A673 (cell line): ENCODE data around the gene TMPRSS2. TPM values are rescaled to one million over a fixed set of nuclear protein-coding genes. Genes with fewer than 3 reads are reported as not detected.

Experiments used
- BruUV-seq: library from RNA; stranded (reverse); fragments of 400-500 nt; replicated peaks from 2 replicates; lab custom pipeline; 2021; lab: Mats Ljungman, UMichigan
- CTCF ChIA-PET: fragments of 300-600 bp; sonication (Branson Sonifier 250); formaldehyde crosslinking; loops from one replicate; lab custom pipeline; 2022; ENCODE audit warnings: antibody characterized with exemption; lab: Charles Lee
- POLR2A ChIA-PET: fragments of 300-600 bp; sonication (Branson Sonifier 250); formaldehyde crosslinking; loops from one replicate; lab custom pipeline; 2022; ENCODE audit warnings: antibody characterized with exemption; ENCODE audit not compliant: low non-redundant PET; lab: Charles Lee
- DNase-seq: peaks from one replicate; pipeline ENCODE4 v3.0.0-alpha.2; 2015; ENCODE audit warnings: low spot score
- H3K27ac ChIP-seq: fragments of 200-600 bp; sonication (generic); 2 replicates; pipeline ENCODE4 v1.5.1; 2016; ENCODE audit warnings: mixed run types, low read depth, mild to moderate bottlenecking, mixed read lengths, antibody characterized with exemption, low read length; ENCODE audit not compliant: poor library complexity, severe bottlenecking
- H3K27me3 ChIP-seq: fragments of 200-600 bp; sonication (generic); replicated peaks from 2 replicates; pipeline ENCODE4 v1.6.1; 2017; ENCODE audit warnings: mixed run types, low read depth, mild to moderate bottlenecking, mixed read lengths, antibody characterized with exemption, low read length; ENCODE audit not compliant: insufficient read depth, poor library complexity
- H3K36me3 ChIP-seq: fragments of 200-600 bp; sonication (generic); 2 replicates; pipeline ENCODE4 v1.6.1; 2016; ENCODE audit warnings: mixed run types, mild to moderate bottlenecking, mixed read lengths, antibody characterized with exemption, low read length; ENCODE audit not compliant: insufficient read depth, poor library complexity, severe bottlenecking
- H3K4me1 ChIP-seq: fragments of 200-600 bp; sonication (generic); 2 replicates; pipeline ENCODE4 v1.6.1; 2017; ENCODE audit warnings: mixed run types, mild to moderate bottlenecking, mixed read lengths, antibody characterized with exemption, low read length; ENCODE audit not compliant: insufficient read depth, poor library complexity, severe bottlenecking
- H3K4me3 ChIP-seq: fragments of 200-600 bp; sonication (generic); 2 replicates; pipeline ENCODE4 v1.5.1; 2016; ENCODE audit warnings: low read depth, mixed run types, mild to moderate bottlenecking, mixed read lengths, low read length; ENCODE audit not compliant: poor library complexity, severe bottlenecking
- H3K9me3 ChIP-seq: fragments of 200-600 bp; sonication (generic); 2 replicates; pipeline ENCODE4 v1.6.1; 2016; ENCODE audit warnings: mixed run types, low read depth, mild to moderate bottlenecking, mixed read lengths, antibody characterized with exemption, low read length; ENCODE audit not compliant: poor library complexity, severe bottlenecking
- CTCF ChIP-seq: fragments of 300-800, 200-600 bp; sonication (generic); conservative IDR thresholded peaks from 2 replicates; pipeline ENCODE4 v1.5.1; 2017; ENCODE audit warnings: low read depth, mild to moderate bottlenecking, antibody characterized with exemption, low read length, moderate library complexity, mixed read lengths
- EZH2 ChIP-seq: fragments of 200-600 bp; sonication (generic); IDR thresholded peaks from 2 replicates; pipeline ENCODE4 v1.6.1; 2017; ENCODE audit warnings: borderline replicate concordance, low read depth, mild to moderate bottlenecking, mixed read lengths, antibody characterized with exemption, low read length; ENCODE audit not compliant: poor library complexity, severe bottlenecking
- intact Hi-C: fragments of 100-400 bp; cut with micrococcal nuclease; formaldehyde crosslinking; loops from one replicate; pipeline ENCODE4 v1.10.0; 2022; ENCODE audit not compliant: unreplicated experiment
- total RNA-seq: library from RNA; stranded (reverse); gene quantifications from 2 replicates; pipeline ENCODE4 v1.2.3, GENCODE V29; 2021

TMPRSS2 gene
- total RNA-seq, 1 experiment from 2014 or later: not detected

GRCh38 chr21:41526478-41527087 lies 18.6 kb upstream of the TMPRSS2 start:
- POLR2A ChIA-PET: no interaction called here
- H3K36me3 ChIP-seq: no peaks in the 10 kb centered on the region
- no peak for DNase-seq
- H3K27me3 ChIP-seq: no peaks in the 10 kb centered on the region
- H3K9me3 ChIP-seq: no peaks in the 10 kb centered on the region
- H3K27ac ChIP-seq: no peak overlapping the region
- no peak for TF ChIP-seq EZH2
- no peak for TF ChIP-seq CTCF
- no TSS peak for BruUV-seq
- no peak overlapping the region for H3K4me3 ChIP-seq
- CTCF ChIA-PET: interaction anchor here (1.4 kb wide), 1 partner anchor 243 kb away, joined by 5 read pairs; no protein-coding TSS in a partner anchor
- intact Hi-C loops: no loop called here
- no peaks in the 10 kb centered on the region for H3K4me1 ChIP-seq

GRCh38 chr21:41523175-41523574 lies 15.2 kb upstream of the TMPRSS2 start:
- intact Hi-C loops: no loop called here
- no TSS peak for BruUV-seq
- no peak for DNase-seq
- Histone ChIP-seq H3K36me3 (no peaks in the 10 kb centered on the region), H3K4me1 (no peaks in the 10 kb centered on the region), H3K27ac (no peak overlapping the region), H3K9me3 (no peaks in the 10 kb centered on the region), H3K27me3 (no peaks in the 10 kb centered on the region), H3K4me3 (no peak overlapping the region)
- TF ChIP-seq CTCF (no peak), EZH2 (no peak)
- POLR2A ChIA-PET: no interaction called here
- CTCF ChIA-PET: no interaction called here

GRCh38 chr21:41521489-41522027 lies 13.6 kb upstream of the TMPRSS2 start:
- Histone ChIP-seq H3K27ac (no peak overlapping the region), H3K4me3 (no peak overlapping the region), H3K36me3 (no peaks in the 10 kb centered on the region), H3K4me1 (no peaks in the 10 kb centered on the region), H3K27me3 (no peaks in the 10 kb centered on the region), H3K9me3 (no peaks in the 10 kb centered on the region)
- TF ChIP-seq CTCF: no peak
- TF ChIP-seq EZH2: no peak
- ChIA-PET CTCF (no interaction called here), POLR2A (no interaction called here)
- DNase-seq: no peak
- BruUV-seq: no TSS peak
- intact Hi-C loops: no loop called here
